SU-DHL-6 (cell line): Measurements from ENCODE around the gene ERBB2.

Experiments
- H2AFZ ChIP-seq: fragments of 200-600 bp; sonication (generic); 2 replicates; pipeline ENCODE4 v1.6.1; 2014; ENCODE audit warnings: low read depth, mild to moderate bottlenecking, moderate library complexity, mixed read lengths, antibody characterized with exemption, low read length; ENCODE audit not compliant: severe bottlenecking
- H3F3A ChIP-seq: fragments of 200-600 bp; shearing (Covaris generic); 2 replicates; pipeline ENCODE4 v1.6.0; 2016; ENCODE audit warnings: antibody characterized with exemption, mild to moderate bottlenecking; ENCODE audit not compliant: insufficient read depth
- H3K27ac ChIP-seq: fragments of 200-600 bp; sonication (generic); 2 replicates; pipeline ENCODE4 v1.5.1; 2016; ENCODE audit warnings: low read depth, mild to moderate bottlenecking, low read length, moderate library complexity, mixed read lengths
- H3K27me3 ChIP-seq: fragments of 200-600 bp; sonication (generic), shearing (Covaris generic); 2 replicates; pipeline ENCODE4 v1.6.0; 2014; ENCODE audit warnings: mild to moderate bottlenecking, low read length
- H3K36me3 ChIP-seq: fragments of 200-600 bp; sonication (generic); 2 replicates; pipeline ENCODE4 v1.6.1; 2014; ENCODE audit warnings: mild to moderate bottlenecking, low read length, mixed read lengths
- H3K4me2 ChIP-seq: fragments of 300-600, 200-600 bp; shearing (Covaris generic), sonication (generic); 2 replicates; pipeline ENCODE4 v1.6.0; 2014; ENCODE audit warnings: low read length, low read depth, mild to moderate bottlenecking; ENCODE audit not compliant: poor library complexity, severe bottlenecking
- H3K4me3 ChIP-seq: fragments of 200-600 bp; sonication (generic); 2 replicates; pipeline ENCODE4 v1.5.1; 2014; ENCODE audit warnings: antibody characterized with exemption, low read length, mild to moderate bottlenecking, mixed read lengths; ENCODE audit not compliant: insufficient read depth, poor library complexity, severe bottlenecking
- H3K79me2 ChIP-seq: fragments of 200-600 bp; sonication (generic); 2 replicates; pipeline ENCODE4 v1.6.1; 2014; ENCODE audit warnings: mild to moderate bottlenecking, low read length, moderate library complexity; ENCODE audit not compliant: insufficient read depth
- H3K9ac ChIP-seq: fragments of 200-600 bp; sonication (generic); 2 replicates; pipeline ENCODE4 v1.7.0; 2014; ENCODE audit warnings: mild to moderate bottlenecking, low read length
- H3K9me2 ChIP-seq: fragments of 200-600 bp; sonication (generic); replicated peaks from 2 replicates; pipeline ENCODE4 v1.6.1; 2014; ENCODE audit warnings: low read length; ENCODE audit not compliant: insufficient read depth
- H3K9me3 ChIP-seq: fragments of 200-600 bp; sonication (generic); 2 replicates; pipeline ENCODE4 v1.6.1; 2014; ENCODE audit warnings: low read length, mixed read lengths; ENCODE audit not compliant: insufficient read depth
- H4K20me1 ChIP-seq: fragments of 200-600 bp; sonication (generic); 2 replicates; pipeline ENCODE4 v1.6.1; 2014; ENCODE audit warnings: low read depth, mild to moderate bottlenecking, antibody characterized with exemption, low read length, moderate library complexity, mixed read lengths
- CTCF ChIP-seq: fragments of 200-600 bp; sonication (generic); IDR thresholded peaks from one replicate; pipeline ENCODE4 v1.5.1; 2017; ENCODE audit warnings: antibody characterized with exemption, mild to moderate bottlenecking, low read length, moderate library complexity; ENCODE audit not compliant: insufficient read depth, poor library complexity, severe bottlenecking
- EZH2phosphoT487 ChIP-seq: fragments of 200-600 bp; sonication (generic), shearing (Covaris generic); conservative IDR thresholded peaks from 2 replicates; pipeline ENCODE4 v1.6.1; 2018; ENCODE audit warnings: mild to moderate bottlenecking, antibody characterized with exemption, low read length, moderate library complexity, mixed read lengths

The ERBB2 gene

GRCh38 chr17:39703913-39704312 is 4.0 kb downstream of the ERBB2 start:
- no peaks in the 10 kb centered on the region for H3K9me2 ChIP-seq
- H3K36me3 ChIP-seq, result no peaks in the 10 kb centered on the region
- TF ChIP-seq EZH2phosphoT487 (no peak), CTCF (no peak)
- no peaks in the 10 kb centered on the region for H3K79me2 ChIP-seq
- no peak overlapping the region for H3K4me3 ChIP-seq
- no peaks in the 10 kb centered on the region for H4K20me1 ChIP-seq
- no peaks in the 10 kb centered on the region for H3K27me3 ChIP-seq
- H2AFZ ChIP-seq, result no peak overlapping the region
- H3F3A ChIP-seq, result no peaks in the 10 kb centered on the region
- H3K9ac ChIP-seq, result no peak overlapping the region
- no peak overlapping the region for H3K27ac ChIP-seq
- no peaks in the 10 kb centered on the region for H3K9me3 ChIP-seq
- no peak overlapping the region for H3K4me2 ChIP-seq

GRCh38 chr17:39704821-39705551 is 5.1 kb downstream of the ERBB2 start:
- no peaks in the 10 kb centered on the region for H3K79me2 ChIP-seq
- H4K20me1 ChIP-seq, result no peaks in the 10 kb centered on the region
- H3K9me2 ChIP-seq, result no peaks in the 10 kb centered on the region

GRCh38 chr17:39705786-39706348 is 6.0 kb downstream of the ERBB2 start:
- H3K27ac ChIP-seq, result no peak overlapping the region
- no peaks in the 10 kb centered on the region for H3K27me3 ChIP-seq
- no peaks in the 10 kb centered on the region for H3K9me2 ChIP-seq
- no peak overlapping the region for H3K4me3 ChIP-seq
- H3K4me2 ChIP-seq, result no peak overlapping the region
- no peak overlapping the region for H3K9ac ChIP-seq
- no peaks in the 10 kb centered on the region for H3F3A ChIP-seq
- H4K20me1 ChIP-seq, result no peaks in the 10 kb centered on the region
- no peaks in the 10 kb centered on the region for H3K9me3 ChIP-seq
- no peaks in the 10 kb centered on the region for H3K79me2 ChIP-seq
- TF ChIP-seq EZH2phosphoT487, result no peak
- no peak for TF ChIP-seq CTCF
- no peaks in the 10 kb centered on the region for H3K36me3 ChIP-seq
- H2AFZ ChIP-seq, result no peak overlapping the region

More at GRCh38 chr17:39704821-39705551, 5.1 kb downstream of the ERBB2 start:
- Histone ChIP-seq H3K27ac (no peak overlapping the region), H2AFZ (no peak overlapping the region), H3K4me2 (no peak overlapping the region), H3K4me3 (no peak overlapping the region), H3K27me3 (no peaks in the 10 kb centered on the region), H3K36me3 (no peaks in the 10 kb centered on the region), H3F3A (no peaks in the 10 kb centered on the region), H3K9me3 (no peaks in the 10 kb centered on the region), H3K9ac (no peak overlapping the region)
- TF ChIP-seq EZH2phosphoT487 (no peak), CTCF (no peak)
